ENCODE measurements around the gene KRT86. TPM values are rescaled to one million over a fixed set of nuclear protein-coding genes. Genes with fewer than 3 reads are reported as not detected.

KRT86 gene
- total RNA-seq, 2 donors from 2014 or later, result not detected

- no peak overlapping the region for H3K4me3 ChIP-seq (ENCODE audit: low read length)
- WGBS, 2 experiments (ENCODE audit: insufficient coverage in 1 of 2, insufficient read length in 1 of 2), result 94% methylated on average over 9 to 14 of the region's 14 CpGs
- Mint-ChIP-seq H3K27me3 (ENCODE audit: insufficient read depth) (peaks cover 84% of the 10 kb centered on the region), H3K4me3 (no peak overlapping the region), H3K36me3 (ENCODE audit: low read depth) (no peaks in the 10 kb centered on the region), H3K27ac (no peak overlapping the region), H3K4me1 (peaks cover 5% of the 10 kb centered on the region), H3K9me3 (no peaks in the 10 kb centered on the region)
- no peak for TF ChIP-seq CTCF (conservative IDR thresholded peaks at IDR 0.05)
- H3K9me3 ChIP-seq (ENCODE audit: control insufficient read depth, low read length), result no peaks in the 10 kb centered on the region
- no peaks in the 10 kb centered on the region for H3K4me1 ChIP-seq (ENCODE audit: control insufficient read depth, insufficient read depth, low read length)
- no peaks in the 10 kb centered on the region for H3K36me3 ChIP-seq (ENCODE audit: control insufficient read depth, insufficient read depth, low read length)
- no peak overlapping the region for H3K27ac ChIP-seq (ENCODE audit: low read depth, low read length)
- H3K27me3 ChIP-seq (ENCODE audit: control insufficient read depth, insufficient read depth, low read length, poor library complexity, severe bottlenecking), result peaks cover 86% of the 10 kb centered on the region
- no peak for DNase-seq
- H3K9ac ChIP-seq (ENCODE audit: extremely low read depth, low read length, poor library complexity, severe bottlenecking), result no peak overlapping the region
Measured at GRCh38 chr12:52253391-52254179, 20.9 kb upstream of the KRT86 start.

GRCh38 chr12:52254180-52254964 lies 20.1 kb upstream of the KRT86 start:
- Mint-ChIP-seq H3K27me3 (ENCODE audit: insufficient read depth) (peaks cover 84% of the 10 kb centered on the region), H3K4me3 (no peak overlapping the region), H3K36me3 (ENCODE audit: low read depth) (no peaks in the 10 kb centered on the region), H3K9me3 (peaks cover 3% of the 10 kb centered on the region), H3K4me1 (peaks cover 5% of the 10 kb centered on the region), H3K27ac (no peak overlapping the region)
- no peak overlapping the region for H3K27ac ChIP-seq (ENCODE audit: low read depth, low read length)
- no peak for TF ChIP-seq CTCF (conservative IDR thresholded peaks at IDR 0.05)
- H3K4me1 ChIP-seq (ENCODE audit: control insufficient read depth, insufficient read depth, low read length), result no peaks in the 10 kb centered on the region
- H3K4me3 ChIP-seq (ENCODE audit: low read length), result no peak overlapping the region
- H3K9me3 ChIP-seq (ENCODE audit: control insufficient read depth, low read length), result peaks cover 4% of the 10 kb centered on the region
- no peak overlapping the region for H3K9ac ChIP-seq (ENCODE audit: extremely low read depth, low read length, poor library complexity, severe bottlenecking)
- DNase-seq, result no peak
- H3K36me3 ChIP-seq (ENCODE audit: control insufficient read depth, insufficient read depth, low read length), result no peaks in the 10 kb centered on the region
- WGBS, 2 experiments (ENCODE audit: insufficient coverage in 1 of 2, insufficient read length in 1 of 2), result 90 to 99% methylated on average over 9 to 10 of the region's 10 CpGs
- H3K27me3 ChIP-seq (ENCODE audit: control insufficient read depth, insufficient read depth, low read length, poor library complexity, severe bottlenecking), result peaks cover 86% of the 10 kb centered on the region

GRCh38 chr12:52254965-52255751 lies 19.3 kb upstream of the KRT86 start:
- Histone ChIP-seq H3K27me3 (ENCODE audit: control insufficient read depth, insufficient read depth, low read length, poor library complexity, severe bottlenecking) (peaks cover 86% of the 10 kb centered on the region), H3K27ac (ENCODE audit: low read depth, low read length) (no peak overlapping the region), H3K9me3 (ENCODE audit: control insufficient read depth, low read length) (peaks cover 12% of the 10 kb centered on the region), H3K4me3 (ENCODE audit: low read length) (no peak overlapping the region), H3K9ac (ENCODE audit: extremely low read depth, low read length, poor library complexity, severe bottlenecking) (no peak overlapping the region), H3K4me1 (ENCODE audit: control insufficient read depth, insufficient read depth, low read length) (no peaks in the 10 kb centered on the region), H3K36me3 (ENCODE audit: control insufficient read depth, insufficient read depth, low read length) (no peaks in the 10 kb centered on the region)
- DNase-seq, result no peak
- no peak for TF ChIP-seq CTCF (conservative IDR thresholded peaks at IDR 0.05)
- Mint-ChIP-seq H3K4me3 (no peak overlapping the region), H3K27me3 (ENCODE audit: insufficient read depth) (peaks cover 84% of the 10 kb centered on the region), H3K9me3 (peaks cover 10% of the 10 kb centered on the region), H3K27ac (no peak overlapping the region), H3K36me3 (ENCODE audit: low read depth) (no peaks in the 10 kb centered on the region), H3K4me1 (no peaks in the 10 kb centered on the region)
- WGBS, 2 experiments (ENCODE audit: insufficient coverage in 1 of 2, insufficient read length in 1 of 2), result 88 to 98% methylated on average over 6 to 7 of the region's 7 CpGs

Measured in endodermal cell (in vitro differentiated cells).